GM12873 (cell line): ENCODE data around the gene RAB8B.

Experiments
- TF ChIP-seq, protein P1 (sequence below): IDR thresholded peaks from 2 replicates; pipeline ENCODE4 v1.5.1; 2012; ENCODE audit warnings: low read depth, mild to moderate bottlenecking, moderate library complexity, low read length, control low read depth; ENCODE audit not compliant: insufficient read depth; ENCODE audit errors: missing control alignments

RAB8B gene

DNA sequence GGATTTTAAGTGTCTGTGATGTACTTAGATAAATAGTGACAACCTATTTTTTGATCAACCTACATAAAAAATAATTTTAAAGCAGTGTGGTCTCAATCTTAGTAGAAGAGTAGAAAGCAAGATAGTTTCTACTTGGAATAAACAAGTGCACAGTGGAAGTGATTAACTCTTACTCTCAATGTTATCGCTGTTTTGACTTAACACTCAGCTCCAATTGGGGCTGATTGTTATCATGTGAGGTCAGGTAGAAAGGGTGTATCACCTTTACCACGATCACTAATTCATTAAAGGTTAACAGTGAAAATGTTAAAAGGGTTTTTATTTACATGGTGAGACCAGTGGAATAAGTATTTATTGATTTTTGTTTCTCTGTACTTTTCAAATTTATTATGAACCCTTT, 65.6 kb downstream of the RAB8B start:
- TF ChIP-seq, protein P1, sequence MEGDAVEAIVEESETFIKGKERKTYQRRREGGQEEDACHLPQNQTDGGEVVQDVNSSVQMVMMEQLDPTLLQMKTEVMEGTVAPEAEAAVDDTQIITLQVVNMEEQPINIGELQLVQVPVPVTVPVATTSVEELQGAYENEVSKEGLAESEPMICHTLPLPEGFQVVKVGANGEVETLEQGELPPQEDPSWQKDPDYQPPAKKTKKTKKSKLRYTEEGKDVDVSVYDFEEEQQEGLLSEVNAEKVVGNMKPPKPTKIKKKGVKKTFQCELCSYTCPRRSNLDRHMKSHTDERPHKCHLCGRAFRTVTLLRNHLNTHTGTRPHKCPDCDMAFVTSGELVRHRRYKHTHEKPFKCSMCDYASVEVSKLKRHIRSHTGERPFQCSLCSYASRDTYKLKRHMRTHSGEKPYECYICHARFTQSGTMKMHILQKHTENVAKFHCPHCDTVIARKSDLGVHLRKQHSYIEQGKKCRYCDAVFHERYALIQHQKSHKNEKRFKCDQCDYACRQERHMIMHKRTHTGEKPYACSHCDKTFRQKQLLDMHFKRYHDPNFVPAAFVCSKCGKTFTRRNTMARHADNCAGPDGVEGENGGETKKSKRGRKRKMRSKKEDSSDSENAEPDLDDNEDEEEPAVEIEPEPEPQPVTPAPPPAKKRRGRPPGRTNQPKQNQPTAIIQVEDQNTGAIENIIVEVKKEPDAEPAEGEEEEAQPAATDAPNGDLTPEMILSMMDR, result no peak

DNA sequence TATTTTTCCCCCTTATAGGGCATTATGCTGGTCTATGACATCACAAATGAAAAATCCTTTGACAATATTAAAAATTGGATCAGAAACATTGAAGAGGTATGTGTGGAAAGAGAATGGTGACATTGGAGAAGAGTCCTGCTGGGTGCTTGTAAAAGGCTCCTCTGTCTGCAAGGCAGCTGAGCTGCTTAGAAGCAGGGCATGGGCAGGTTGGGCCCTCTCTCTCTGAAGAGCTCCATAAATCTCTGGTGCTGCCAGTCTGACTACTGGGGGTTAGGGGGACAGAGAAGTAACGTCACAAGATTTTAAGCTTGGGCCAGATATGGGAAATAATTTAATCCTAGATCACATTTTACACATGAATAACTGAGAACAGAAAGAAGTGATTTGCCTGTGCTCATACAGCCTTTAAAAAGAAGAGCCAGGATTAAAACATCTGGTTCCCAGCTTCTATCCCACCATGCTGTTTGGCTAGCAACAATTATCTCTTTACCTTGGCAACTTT, 66.1 kb downstream of the RAB8B start:
- TF ChIP-seq, protein P1, result no peak

DNA sequence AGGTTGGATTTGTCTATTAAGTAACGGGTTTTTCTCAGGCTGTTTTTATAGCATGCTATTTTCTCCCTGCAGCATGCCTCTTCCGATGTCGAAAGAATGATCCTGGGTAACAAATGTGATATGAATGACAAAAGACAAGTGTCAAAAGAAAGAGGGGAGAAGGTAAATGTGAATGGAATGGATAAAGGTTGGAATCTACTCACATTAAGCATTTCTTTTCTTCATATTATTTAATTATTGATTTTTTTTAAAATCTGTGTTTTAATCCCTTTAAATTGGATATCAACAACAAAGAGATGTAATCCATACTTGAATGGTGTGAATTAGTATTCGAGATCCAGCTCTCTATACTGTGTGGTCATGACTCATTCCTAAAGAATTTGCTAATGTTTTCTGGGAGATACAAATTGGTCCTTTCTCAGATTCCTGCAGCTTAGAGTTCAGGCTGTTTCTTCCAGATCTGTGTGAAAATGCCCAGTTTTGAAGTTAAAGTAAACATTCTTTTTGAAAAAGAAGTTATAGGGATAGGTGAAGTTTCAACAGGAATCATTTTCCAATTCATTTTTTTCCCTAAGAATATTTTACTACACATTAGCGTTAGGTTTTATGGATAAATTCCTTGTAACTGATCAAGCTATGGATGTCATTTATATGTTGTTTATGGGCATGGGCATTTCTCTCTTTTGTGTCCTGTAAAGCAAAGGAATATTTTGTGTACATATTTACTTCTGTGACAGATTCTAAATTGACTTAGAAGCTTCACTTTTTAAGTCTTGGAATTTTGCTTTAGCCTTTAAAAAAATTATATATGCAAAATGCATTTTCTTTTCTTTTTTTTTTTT, 67.2 kb downstream of the RAB8B start:
- TF ChIP-seq, protein P1, result no peak

DNA sequence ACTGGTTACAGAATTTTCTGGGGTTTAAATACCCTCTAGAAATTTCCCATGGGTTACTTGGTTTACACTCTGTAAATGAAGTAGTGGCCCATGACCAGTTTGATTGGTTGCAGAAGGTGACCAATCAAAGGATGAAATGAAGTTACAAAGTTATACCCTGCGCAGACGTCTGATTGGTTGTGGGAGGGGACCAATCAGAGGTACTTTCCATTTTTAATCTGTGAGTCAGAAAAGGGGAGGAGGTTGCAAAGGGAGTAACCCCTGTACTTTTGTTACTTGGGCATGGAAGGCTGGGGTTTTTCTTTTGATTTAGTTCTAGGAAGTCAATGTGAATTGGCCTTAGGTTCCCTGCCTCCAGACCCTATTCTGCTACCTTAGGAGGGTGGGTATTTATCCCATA, 69.3 kb downstream of the RAB8B start:
- TF ChIP-seq, protein P1, result no peak

DNA sequence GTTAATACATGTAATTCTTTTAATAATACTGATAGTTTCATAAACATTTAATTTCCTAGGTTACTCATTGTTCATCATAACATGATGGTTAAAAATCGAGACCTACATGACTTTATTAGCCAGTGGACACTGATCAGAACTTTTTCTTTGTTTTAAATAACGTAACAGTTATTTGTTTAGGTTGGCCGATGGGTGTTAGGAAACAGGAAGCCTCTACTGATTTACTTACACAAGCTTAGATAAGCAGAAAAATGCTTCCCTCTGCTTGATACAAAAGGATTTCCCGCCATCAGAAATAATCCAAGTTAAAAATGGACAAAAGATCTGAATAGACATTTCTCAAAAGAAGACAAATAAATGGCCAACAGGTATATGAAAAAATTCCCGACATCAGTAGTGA, 71.4 kb downstream of the RAB8B start:
- TF ChIP-seq, protein P1, result no peak

DNA sequence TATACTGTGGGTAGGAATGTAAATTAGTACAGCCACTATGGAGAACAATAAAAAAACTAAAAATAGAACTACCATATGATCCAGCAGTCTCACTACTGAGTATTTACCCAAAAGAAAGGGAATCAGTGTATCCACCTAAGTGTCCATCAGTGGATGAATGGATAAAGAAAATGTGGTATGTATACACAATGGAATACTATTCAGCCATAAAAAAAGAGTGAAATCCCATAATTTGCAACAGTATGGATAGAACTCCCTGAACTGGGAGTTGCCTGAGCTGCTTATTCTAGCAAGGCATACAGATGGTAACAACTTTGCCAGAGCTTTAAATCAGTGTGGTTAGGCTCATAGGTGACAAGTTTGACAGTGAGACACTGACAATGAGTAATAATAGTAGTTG, 71.9 kb downstream of the RAB8B start:
- TF ChIP-seq, protein P1, result no peak

DNA sequence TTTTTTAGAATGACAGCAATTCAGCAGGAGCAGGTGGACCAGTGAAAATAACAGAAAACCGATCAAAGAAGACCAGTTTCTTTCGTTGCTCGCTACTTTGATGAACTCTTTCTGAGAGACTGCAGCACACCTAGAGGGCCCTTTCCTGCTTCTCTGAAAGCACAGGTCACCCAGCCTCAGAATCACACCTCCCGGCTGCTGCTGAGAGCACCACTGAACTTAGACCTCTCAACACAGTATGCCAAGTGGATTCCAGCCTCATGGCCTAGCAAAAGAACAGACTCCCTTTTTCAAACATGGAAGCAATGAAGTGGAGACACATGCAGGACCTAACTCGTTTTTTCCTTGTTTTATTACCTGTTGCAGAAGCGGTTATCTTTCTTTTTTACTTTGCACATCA, 74.1 kb downstream of the RAB8B start:
- TF ChIP-seq, protein P1, result no peak
